Uterus (tissue), 2 donors: ENCODE measurements around the gene RNF113B.

ENCODE experiments used
- POLR2A ChIP-seq, 2 donors: fragments of 450-650 bp; IDR thresholded peaks; one replicate each; pipeline ENCODE4 v1.6.1; 2016; ENCODE audit warnings: antibody characterized with exemption in 2 of 2, mild to moderate bottlenecking in 1 of 2, moderate library complexity in 1 of 2
- TF ChIP-seq, protein P1 (sequence below), 4 experiments: fragments of 200-600 bp in 2 of 4; fragments of 450-650 bp in 2 of 4; sonication (generic) in 2 of 4; IDR thresholded peaks; one replicate each; pipeline ENCODE4 v1.5.1; 2016 to 2019; ENCODE audit warnings: antibody characterized with exemption in 4 of 4, mild to moderate bottlenecking in 2 of 4, moderate library complexity in 1 of 4

DNA sequence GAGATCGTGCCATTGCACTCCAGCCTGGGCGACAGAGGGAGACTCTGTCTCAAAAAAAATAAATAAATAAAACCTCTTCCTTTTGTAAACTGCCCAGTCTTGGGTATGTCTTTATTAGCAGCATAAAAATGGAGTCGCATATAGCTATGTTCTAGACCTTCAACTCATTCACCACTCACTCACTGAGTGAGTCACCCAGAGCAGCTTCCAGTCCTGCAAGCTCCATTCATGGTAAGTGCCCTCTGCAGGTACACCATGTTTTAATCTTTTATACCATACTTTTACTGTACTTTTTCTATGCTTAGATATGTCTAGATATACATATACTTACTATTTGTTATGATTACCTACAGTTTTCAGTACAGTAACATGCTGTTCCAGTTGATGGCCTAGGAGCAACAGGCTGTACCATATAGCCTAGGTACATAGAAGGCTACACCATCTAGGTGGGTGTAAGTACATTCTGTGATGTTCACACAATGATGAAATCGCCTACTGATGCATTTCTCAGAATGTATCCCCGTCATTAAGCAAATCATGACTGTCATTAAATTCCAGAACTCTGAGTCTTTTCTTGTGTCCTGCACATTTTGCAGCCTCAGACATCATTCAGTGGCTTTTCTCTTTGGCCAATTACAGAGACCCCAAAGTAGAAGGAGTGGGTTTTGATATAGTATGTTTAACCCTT lies 47.9 kb downstream of the RNF113B start:
- no peak for TF ChIP-seq POLR2A (IDR thresholded peaks at IDR 0.05)
- TF ChIP-seq, protein P1, sequence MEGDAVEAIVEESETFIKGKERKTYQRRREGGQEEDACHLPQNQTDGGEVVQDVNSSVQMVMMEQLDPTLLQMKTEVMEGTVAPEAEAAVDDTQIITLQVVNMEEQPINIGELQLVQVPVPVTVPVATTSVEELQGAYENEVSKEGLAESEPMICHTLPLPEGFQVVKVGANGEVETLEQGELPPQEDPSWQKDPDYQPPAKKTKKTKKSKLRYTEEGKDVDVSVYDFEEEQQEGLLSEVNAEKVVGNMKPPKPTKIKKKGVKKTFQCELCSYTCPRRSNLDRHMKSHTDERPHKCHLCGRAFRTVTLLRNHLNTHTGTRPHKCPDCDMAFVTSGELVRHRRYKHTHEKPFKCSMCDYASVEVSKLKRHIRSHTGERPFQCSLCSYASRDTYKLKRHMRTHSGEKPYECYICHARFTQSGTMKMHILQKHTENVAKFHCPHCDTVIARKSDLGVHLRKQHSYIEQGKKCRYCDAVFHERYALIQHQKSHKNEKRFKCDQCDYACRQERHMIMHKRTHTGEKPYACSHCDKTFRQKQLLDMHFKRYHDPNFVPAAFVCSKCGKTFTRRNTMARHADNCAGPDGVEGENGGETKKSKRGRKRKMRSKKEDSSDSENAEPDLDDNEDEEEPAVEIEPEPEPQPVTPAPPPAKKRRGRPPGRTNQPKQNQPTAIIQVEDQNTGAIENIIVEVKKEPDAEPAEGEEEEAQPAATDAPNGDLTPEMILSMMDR (IDR thresholded peaks at IDR 0.05) = no peak
